CD8-positive, alpha-beta memory T cell (primary cell): ENCODE data around the gene PLAA. TPM values are rescaled to one million over a fixed set of nuclear protein-coding genes. Genes with fewer than 3 reads are reported as not detected.

Experiments
- polyA plus RNA-seq: library from polyadenylated mRNA; unstranded; fragments of 300-500 nt; fragmentation: Illumina TruSeq; gene quantifications from one replicate; pipeline ENCODE4 v1.2.3, GENCODE V29; 2021
- total RNA-seq, 2 experiments: library from RNA; stranded (reverse); gene quantifications; one replicate each; pipeline ENCODE4 v1.2.3, GENCODE V29; 2021

The PLAA gene
- total and polyA plus RNA-seq, 3 experiments from 2014 or later: 18.7 to 41.8 (median 39.2) TPM

Other genes with a start within 250 kb of the PLAA start
- gene CAAP1, start 54.4 kb downstream of the PLAA start, total RNA-seq: 10 to 100 TPM; 19.4 to 21.0 TPM
- gene CAAP1, start 54.4 kb downstream of the PLAA start, polyA plus RNA-seq: 20.8 TPM
- gene IFT74, start 9.2 kb upstream of the PLAA start, total RNA-seq: 10 to 100 TPM; 10.4 TPM
- gene IFT74, start 9.2 kb upstream of the PLAA start, polyA plus RNA-seq: 7.5 TPM
- gene LRRC19, start 58.4 kb upstream of the PLAA start, total RNA-seq: not detected
- gene LRRC19, start 58.4 kb upstream of the PLAA start, polyA plus RNA-seq: 0.10 TPM
- not detected for gene TEK, start 162.0 kb upstream of the PLAA start, total RNA-seq
- gene TEK, start 162.0 kb upstream of the PLAA start, polyA plus RNA-seq: not detected